Astrocyte of the cerebellum (primary cell): ENCODE data around the gene FAM237A.

Experiments
- DNase-seq: peaks from one replicate; pipeline ENCODE4 v3.0.0-alpha.2; 2011; ENCODE audit warnings: low read depth
- H3K4me3 ChIP-seq: 2 replicates; pipeline ENCODE4 v1.5.1; 2011; ENCODE audit warnings: mild to moderate bottlenecking, low read depth, low read length, moderate library complexity
- CTCF ChIP-seq: IDR thresholded peaks from 2 replicates; pipeline ENCODE4 v1.5.1; 2012; ENCODE audit warnings: low read length, low read depth, moderate library complexity, mild to moderate bottlenecking; ENCODE audit errors: missing control alignments
- in situ Hi-C: cut with HindIII; loops from 2 replicates; pipeline ENCODE4 v1.10.0; 2017; ENCODE audit warnings: low sequenced_read_pairs

FAM237A gene

GRCh38 chr2:206670531-206671319, 28.4 kb downstream of the FAM237A start:
- no peak overlapping the region for H3K4me3 ChIP-seq
- in situ Hi-C loops, result no loop called here
- no peak for TF ChIP-seq CTCF

GRCh38 chr2:206683546-206683945, 41.3 kb downstream of the FAM237A start:
- no peak for DNase-seq
- in situ Hi-C loops, result no loop called here
- no peak for TF ChIP-seq CTCF
- H3K4me3 ChIP-seq, result no peak overlapping the region

More at GRCh38 chr2:206670531-206671319, 28.4 kb downstream of the FAM237A start:
- no peak for DNase-seq

- no peak for DNase-seq
- no peak overlapping the region for H3K4me3 ChIP-seq
- in situ Hi-C loops, result loop anchor here (5.0 kb wide), 1 partner anchor 84 kb away; no protein-coding TSS in a partner anchor
- TF ChIP-seq CTCF, result no peak
Observed at GRCh38 chr2:206688453-206688852, 46.2 kb downstream of the FAM237A start.

GRCh38 chr2:206688990-206689389, 46.7 kb downstream of the FAM237A start:
- no peak overlapping the region for H3K4me3 ChIP-seq
- in situ Hi-C loops, result loop anchor here (5.0 kb wide), 1 partner anchor 83 kb away; no protein-coding TSS in a partner anchor
- no peak for TF ChIP-seq CTCF
- no peak for DNase-seq

- H3K4me3 ChIP-seq, result no peak overlapping the region
- no peak for TF ChIP-seq CTCF
- in situ Hi-C loops, result no loop called here
- DNase-seq, result no peak
Observed at GRCh38 chr2:206692971-206693370, 50.7 kb downstream of the FAM237A start.

GRCh38 chr2:206693399-206694137, 51.3 kb downstream of the FAM237A start:
- peak; percentile 50 for TF ChIP-seq CTCF
- in situ Hi-C loops, result no loop called here
- peak; percentile 68 for DNase-seq
- no peak overlapping the region for H3K4me3 ChIP-seq
